NCI-H2196 (cell line): Measurements from ENCODE around the gene KLHL7.
"Not testable (repeated sequence)": the region's sequence is repeated elsewhere in the genome, so short reads cannot be mapped to it uniquely, and the experiment has no call there.

Source experiments
- DNase-seq: peaks from one replicate; lab custom pipeline; 2025; ENCODE audit not compliant: unreplicated experiment; lab: John Stamatoyannopoulos, UW

The KLHL7 gene

GRCh38 chr7:23212395-23212794 is 106.8 kb downstream of the KLHL7 start:
- no peak for DNase-seq

GRCh38 chr7:23212841-23213240 is 107.3 kb downstream of the KLHL7 start:
- DNase-seq: no peak

- no peak for DNase-seq
These were observed 108.2 kb downstream of the KLHL7 start for GRCh38 chr7:23213755-23214154.

- DNase-seq: no peak
These were observed 108.8 kb downstream of the KLHL7 start for GRCh38 chr7:23214423-23214822.

GRCh38 chr7:23214938-23215337 is 109.4 kb downstream of the KLHL7 start:
- no peak for DNase-seq

GRCh38 chr7:23216021-23216420 is 110.4 kb downstream of the KLHL7 start:
- no peak for DNase-seq

GRCh38 chr7:23218196-23218595 is 112.6 kb downstream of the KLHL7 start:
- DNase-seq: no peak

GRCh38 chr7:23220690-23221305 is 115.2 kb downstream of the KLHL7 start:
- no peak for DNase-seq

GRCh38 chr7:23222439-23223030 is 117.0 kb downstream of the KLHL7 start:
- DNase-seq: no peak

GRCh38 chr7:23224364-23224763 is 118.8 kb downstream of the KLHL7 start:
- not testable (repeated sequence) for DNase-seq

GRCh38 chr7:23226844-23227450 is 121.4 kb downstream of the KLHL7 start:
- no peak for DNase-seq
